ENCODE results near the gene KRT6A. TPM values are rescaled to one million over a fixed set of nuclear protein-coding genes. Genes with fewer than 3 reads are reported as not detected.

Gene KRT6A
- not detected for total RNA-seq
- long read RNA-seq, result 0 reads

DNA sequence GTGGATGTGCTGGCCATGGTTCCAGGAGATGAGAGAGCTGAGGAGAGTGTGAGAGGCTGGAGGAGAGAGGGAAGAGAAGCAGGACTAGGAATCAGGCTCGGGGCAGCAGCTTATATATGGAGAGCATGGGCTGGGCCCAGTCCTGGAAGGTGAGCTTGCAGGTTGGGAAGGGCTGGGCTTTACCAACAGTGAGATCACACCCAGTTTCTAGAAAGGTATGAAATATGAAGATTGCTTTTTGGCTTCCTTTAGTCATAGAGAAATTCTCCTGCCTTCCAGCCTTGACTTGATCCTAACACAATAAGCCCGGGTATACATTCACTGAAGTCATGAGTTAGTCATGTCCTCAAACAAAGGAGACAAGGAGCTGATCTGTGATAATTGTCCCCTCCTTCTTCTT is at the start of gene KRT6A:
TSS of gene KRT6A (minus strand) at position 86 of the 400 bp plus-strand sequence. CDS start at position 17, 69 bp downstream.
- DNase-seq, result no peak
- intact Hi-C loops (cut with DNase I, micrococcal nuclease), result no loop called here
- no peak for ATAC-seq

DNA sequence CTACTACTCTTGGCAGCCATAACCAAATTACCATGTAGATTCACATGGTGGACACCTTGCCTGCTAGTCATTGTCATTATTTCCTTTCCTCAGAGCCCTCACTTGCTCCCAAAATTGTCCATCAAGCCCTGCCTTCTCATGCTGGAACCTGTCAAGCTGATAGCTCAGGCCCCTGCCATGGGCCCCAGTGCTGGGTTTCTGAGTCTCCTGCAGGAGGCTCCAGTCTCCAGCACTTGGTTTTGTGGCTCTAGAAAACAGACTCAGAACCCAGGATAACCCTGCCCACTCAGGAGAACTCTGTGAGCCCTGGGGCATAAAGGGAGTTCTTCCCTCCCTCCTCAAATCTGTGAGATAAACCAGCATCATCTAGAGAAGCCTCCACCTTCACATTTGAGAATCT is 49.1 kb upstream of the KRT6A start:
- intact Hi-C loops (cut with DNase I, micrococcal nuclease), result no loop called here
- no peak for ATAC-seq
- no peak for DNase-seq

- ATAC-seq (no peak), DNase-seq (no peak)
- intact Hi-C loops (cut with DNase I, micrococcal nuclease), result no loop called here
These were observed 48.7 kb upstream of the KRT6A start for GRCh38 chr12:52541709-52542108.

DNA sequence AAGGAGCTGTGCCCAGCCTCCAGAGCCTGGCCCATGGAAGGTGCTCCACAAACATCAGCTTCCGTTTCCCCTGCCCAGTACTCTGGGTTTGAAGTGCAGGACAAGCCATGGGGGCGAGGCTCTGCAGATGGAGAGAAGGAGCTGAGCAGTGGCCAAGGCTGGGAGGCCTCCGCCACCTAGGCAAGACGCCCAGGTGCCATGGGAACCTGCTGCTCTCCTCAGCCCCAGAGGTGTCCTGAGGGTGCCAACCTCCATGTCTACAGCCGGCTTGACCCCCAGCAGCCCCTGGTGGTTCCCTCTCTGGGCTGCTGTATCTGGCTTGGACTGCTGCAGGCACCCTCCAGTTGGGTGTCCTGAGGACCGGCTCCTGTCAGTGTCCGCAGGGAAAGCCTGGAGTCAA is 47.5 kb upstream of the KRT6A start:
- intact Hi-C loops (cut with DNase I, micrococcal nuclease), result no loop called here
- DNase-seq (no peak), ATAC-seq (no peak)

DNA sequence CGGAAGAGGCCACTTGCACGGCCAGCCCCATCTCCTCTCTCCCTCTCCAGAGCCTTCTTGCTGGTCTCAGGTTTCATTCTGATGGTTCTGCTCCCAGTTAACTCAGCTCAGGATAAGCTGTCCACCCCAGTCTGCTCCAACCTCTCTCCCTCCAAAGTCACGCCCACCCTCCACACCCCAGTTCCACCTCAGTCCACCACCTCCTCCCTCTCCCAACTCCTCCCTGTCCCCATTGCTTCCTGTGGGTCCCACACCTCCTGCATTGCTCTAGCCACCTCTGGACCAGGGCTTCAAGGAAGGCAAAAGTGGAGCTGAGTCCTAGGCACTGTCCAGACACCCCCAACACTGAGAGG is 46.7 kb upstream of the KRT6A start:
- no peak for ATAC-seq
- no peak for DNase-seq
- intact Hi-C loops (cut with DNase I, micrococcal nuclease), result no loop called here

- DNase-seq, result no peak
- intact Hi-C loops (cut with DNase I, micrococcal nuclease), result no loop called here
- no peak for ATAC-seq
These were observed 46.2 kb upstream of the KRT6A start for GRCh38 chr12:52539083-52539820.

DNA sequence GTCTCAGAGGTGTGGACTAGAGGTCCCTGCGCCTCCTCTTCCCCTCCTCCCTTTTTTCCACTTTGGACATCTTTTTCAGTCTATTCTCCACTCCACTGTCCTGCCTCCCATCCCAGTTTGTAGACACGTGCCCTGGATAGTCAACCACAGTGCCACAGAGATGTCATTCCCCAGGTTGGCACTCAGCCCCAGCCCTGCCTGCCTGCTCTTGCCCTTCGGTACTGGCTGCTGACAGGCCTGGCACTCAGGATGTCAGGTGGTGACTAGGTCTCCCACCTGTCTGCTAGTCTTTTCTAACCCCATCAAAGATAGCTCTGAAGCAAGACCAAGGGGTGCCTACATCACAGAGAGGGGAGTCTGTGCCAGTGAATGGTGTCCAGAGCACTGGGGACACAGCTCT is 44.0 kb upstream of the KRT6A start:
- DNase-seq, result no peak
- ATAC-seq, result no peak
- intact Hi-C loops (cut with DNase I, micrococcal nuclease), result no loop called here

DNA sequence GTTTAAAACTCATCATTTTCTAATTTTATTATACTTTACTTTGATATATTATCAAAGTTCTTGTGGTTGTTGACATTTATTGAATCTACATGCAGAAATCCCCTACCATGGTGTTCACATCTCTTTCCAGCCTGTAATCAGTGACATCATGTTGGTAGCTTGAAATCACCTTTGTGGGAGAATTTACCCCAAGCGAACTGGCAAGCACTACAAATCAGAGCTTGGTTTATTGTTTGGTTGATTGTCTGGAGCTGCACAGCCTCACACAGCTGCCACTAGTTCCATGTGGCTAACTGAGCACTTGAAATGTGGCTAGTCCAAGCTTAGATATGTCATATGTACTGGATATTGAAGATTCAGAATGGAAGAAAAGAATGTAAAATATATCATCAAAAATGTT is 42.5 kb upstream of the KRT6A start:
- ATAC-seq, result no peak
- intact Hi-C loops (cut with DNase I, micrococcal nuclease), result no loop called here
- DNase-seq, result no peak

DNA sequence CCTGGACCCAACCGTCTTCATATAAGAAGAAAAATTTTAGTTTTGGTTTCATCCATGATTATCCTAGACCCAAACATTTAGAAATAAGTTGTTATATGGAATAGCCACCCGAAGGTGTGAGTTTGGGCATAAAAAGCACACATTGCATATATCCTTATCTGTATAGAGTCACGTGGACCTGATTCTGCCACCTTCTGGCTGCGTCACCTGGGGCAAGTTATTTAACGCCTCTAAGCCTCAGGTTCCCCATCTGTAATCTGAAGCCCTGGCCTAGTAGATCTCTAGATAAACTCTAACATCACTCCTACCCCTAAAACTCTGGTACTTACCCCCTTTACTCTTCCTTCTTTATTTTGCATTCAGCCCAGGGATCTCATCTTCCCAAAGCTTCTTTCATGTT is 41.4 kb upstream of the KRT6A start:
- DNase-seq (peak in 1 of 2 donors; percentile 49), ATAC-seq (peak; percentile 61)
- intact Hi-C loops (cut with DNase I, micrococcal nuclease), result no loop called here

DNA sequence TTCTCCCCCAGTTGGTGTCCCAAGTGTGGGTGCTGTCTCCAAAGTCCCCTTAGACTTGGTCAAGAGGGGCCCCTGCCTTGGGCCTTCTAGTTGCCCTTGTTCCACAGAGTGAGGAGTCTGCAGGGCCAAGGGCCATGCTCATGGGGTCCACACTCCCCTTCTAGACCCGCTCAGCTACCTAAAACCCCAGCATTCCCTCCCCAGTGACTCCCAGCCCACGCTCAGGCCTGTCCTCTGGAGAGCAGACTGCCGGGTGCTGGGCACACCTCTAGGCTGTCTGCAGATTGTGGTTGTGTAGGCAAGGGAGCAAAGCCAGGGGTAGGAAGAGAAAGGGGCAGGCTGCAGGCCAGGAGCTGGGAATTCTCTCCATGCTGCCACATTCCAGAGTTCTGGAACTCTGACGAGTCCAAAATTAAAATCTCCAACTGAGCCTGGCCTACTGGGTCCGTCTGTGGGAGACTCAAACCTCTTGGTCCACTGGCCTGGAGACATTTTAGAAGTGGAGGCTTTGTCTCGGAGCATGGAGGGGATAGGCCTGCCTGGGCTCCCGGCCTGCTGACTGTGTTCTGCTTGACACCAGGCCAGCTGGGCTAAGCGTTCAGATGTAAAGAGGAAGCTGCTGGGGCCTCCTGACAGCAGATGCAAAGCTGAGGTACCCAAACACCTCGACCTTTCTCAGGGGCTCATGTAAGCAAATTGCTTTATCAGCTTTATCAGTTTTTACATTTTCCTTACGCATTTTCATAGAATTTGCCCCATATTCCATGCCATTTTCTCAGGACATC is 40.8 kb upstream of the KRT6A start:
- ATAC-seq (no peak), DNase-seq (peak in 1 of 2 donors; percentile 10)
- intact Hi-C loops (cut with DNase I, micrococcal nuclease), result no loop called here

- ATAC-seq (no peak), DNase-seq (no peak)
- intact Hi-C loops (cut with DNase I, micrococcal nuclease), result no loop called here
These were observed 39.6 kb upstream of the KRT6A start for GRCh38 chr12:52532636-52533035.

DNA sequence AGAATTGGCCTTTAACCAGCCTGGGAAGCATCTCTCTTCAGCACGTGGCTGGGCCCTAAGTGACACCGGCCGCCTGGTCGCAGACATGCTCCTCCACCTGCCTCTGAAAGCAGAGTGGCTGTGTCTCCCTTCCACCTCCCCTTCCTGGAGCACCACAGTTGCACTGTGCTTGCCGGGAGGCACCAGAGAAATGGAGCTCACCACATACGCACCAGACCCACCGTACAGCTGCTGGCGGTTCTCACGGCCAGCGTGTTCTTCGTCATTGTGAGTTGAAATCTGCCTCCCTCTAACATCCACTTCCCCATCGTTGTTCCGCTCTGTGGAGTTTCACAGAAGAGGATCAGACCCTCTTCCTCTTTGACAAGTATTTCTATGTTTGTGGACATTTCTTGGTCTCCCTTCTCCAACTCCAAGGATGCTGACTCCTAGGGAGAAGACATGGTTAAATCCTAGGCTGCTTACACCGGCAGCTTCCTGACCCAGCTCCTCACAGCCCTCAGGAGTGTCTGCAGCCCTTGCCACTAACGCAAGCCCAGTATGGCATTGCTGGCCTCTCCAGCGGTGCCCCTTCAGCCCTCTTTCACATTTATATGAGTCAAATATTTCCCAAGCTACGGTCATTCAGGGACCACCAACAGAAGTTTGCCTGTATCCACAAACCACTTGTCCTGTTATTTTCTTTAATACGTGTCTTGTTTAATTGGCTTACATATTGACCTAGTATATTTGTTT is 38.7 kb upstream of the KRT6A start:
- intact Hi-C loops (cut with DNase I, micrococcal nuclease), result no loop called here
- no peak for ATAC-seq
- DNase-seq, result no peak

DNA sequence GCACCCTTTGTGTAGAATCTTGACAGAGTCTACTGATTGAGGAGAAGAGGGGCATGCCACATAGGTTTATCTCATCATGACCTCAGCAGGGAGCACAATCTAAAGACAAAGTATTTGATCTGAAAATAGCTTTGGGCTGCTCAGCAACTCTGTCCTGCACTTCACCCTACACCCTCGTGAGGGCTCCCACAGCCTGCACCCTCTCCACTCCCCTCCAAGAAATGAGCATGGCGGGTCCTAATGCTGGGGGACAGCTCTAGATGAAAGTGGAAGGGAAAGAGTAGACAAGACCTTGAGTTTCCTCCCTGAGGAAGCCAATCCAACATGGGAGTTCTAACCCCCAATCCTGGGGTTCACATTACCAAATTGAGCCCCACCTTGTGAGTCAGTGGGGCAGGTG is 37.8 kb upstream of the KRT6A start:
- ATAC-seq (no peak), DNase-seq (no peak)
- intact Hi-C loops (cut with DNase I, micrococcal nuclease), result no loop called here

- intact Hi-C loops (cut with DNase I, micrococcal nuclease), result no loop called here
- ATAC-seq, result no peak
- no peak for DNase-seq
These were observed 37.3 kb upstream of the KRT6A start for GRCh38 chr12:52530366-52530765.

DNA sequence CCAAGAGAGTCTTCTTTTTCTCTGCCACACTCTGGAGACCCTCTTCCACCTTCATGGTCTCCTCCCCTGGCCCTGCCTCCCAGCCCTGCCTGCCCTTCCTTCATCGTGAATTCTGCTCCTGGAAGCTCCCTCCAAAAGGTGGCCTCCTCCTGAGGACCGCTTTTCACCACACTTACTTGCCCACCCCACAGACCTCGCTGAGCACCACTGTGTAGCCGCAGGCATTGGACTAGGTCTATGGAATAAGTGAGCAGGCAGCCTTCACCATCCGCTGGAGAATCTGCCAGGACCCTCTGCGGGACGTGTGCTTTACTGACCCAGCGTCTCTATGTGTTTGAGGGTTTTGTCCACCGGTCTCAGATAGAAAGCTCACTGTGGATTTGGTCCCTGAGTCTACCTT is 36.8 kb upstream of the KRT6A start:
- DNase-seq (no peak), ATAC-seq (no peak)
- intact Hi-C loops (cut with DNase I, micrococcal nuclease), result no loop called here

- ATAC-seq (no peak), DNase-seq (no peak)
- intact Hi-C loops (cut with DNase I, micrococcal nuclease), result no loop called here
These were observed 36.4 kb upstream of the KRT6A start for GRCh38 chr12:52529417-52529816.

DNA sequence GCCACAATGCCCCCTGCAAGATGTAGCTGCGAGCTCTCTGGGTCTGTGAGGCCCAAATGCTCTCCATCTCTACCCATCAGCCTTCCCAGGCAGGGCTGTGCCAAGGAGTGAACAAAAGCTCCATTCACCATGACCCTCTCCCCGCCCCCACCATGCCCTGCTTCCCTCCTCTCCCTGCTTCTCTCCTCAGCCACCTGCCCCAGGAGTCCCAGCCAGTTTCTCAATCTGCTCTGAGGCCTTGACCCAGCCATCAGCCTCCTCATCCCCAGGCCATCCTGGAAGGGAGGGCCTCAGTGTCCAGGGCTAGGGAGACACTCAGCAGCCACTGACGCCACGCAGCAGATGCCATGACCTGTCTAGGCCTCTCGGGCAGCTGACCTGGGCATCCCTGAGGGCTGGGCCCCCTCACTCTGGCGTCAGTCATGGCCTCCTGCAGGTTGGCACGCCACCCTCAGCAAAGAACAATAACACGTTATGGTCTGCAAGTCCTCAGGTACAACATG is 35.6 kb upstream of the KRT6A start:
- ATAC-seq (no peak), DNase-seq (no peak)
- intact Hi-C loops (cut with DNase I, micrococcal nuclease), result no loop called here

DNA sequence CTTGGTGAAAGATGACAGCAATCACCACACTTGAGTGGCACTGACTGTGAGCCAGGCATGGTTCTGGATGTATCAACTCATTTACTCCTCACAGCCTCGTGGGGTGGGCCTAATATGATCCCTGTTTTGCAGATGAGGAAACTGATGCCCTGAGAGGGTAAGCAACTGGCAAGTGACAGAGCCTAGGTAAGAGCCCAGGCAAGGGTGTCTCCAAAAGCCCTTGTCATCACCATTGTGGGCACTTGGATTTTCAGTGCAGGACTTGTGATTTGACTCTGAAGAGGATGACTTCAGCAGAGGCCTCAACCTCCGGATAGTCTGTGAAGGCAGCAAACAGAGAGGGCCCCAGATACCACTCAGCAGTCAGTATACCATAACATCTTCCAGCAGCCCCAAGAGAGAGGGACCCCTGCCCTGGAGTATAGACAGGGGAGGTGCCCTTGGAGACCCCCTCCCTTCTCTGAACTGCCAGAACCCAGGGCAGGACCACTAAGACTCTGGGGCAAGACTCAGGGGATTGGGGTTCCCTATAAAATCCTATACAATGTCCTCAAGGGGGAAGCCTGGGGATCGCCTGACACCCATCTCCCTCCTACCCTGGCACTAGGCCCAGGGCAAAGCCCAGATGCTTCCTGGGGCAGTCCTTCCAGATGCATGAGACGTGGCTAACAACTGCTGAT is 34.2 kb upstream of the KRT6A start:
- no peak for ATAC-seq
- intact Hi-C loops (cut with DNase I, micrococcal nuclease), result no loop called here
- DNase-seq, result peak in 1 of 2 donors; percentile 17

DNA sequence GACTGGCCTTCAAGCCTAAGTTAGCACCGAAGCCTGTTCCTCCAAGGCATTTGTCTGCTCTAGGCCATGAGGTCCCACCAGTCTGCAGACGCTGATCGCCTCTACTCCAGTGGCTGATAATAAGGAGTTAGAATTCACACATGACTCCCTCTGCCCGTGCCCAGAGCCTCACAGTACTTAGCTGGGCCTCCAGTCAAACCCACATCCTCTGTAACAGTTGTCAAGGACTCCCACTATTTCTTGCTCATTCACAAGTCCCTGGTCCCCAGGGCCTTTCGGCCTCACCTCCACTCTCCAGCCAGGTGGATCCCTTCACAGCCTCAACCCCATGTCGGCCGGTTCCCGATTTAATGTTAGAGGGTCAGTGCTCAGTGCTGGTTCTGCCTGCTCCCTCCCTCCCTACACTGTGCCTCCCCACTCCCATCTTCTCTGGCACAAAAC is 33.5 kb upstream of the KRT6A start:
- intact Hi-C loops (cut with DNase I, micrococcal nuclease), result no loop called here
- DNase-seq (no peak), ATAC-seq (no peak)

Data from left colon (tissue), 2 donors.